Measurements from ENCODE around the gene TIGD7.

The TIGD7 gene

DNA sequence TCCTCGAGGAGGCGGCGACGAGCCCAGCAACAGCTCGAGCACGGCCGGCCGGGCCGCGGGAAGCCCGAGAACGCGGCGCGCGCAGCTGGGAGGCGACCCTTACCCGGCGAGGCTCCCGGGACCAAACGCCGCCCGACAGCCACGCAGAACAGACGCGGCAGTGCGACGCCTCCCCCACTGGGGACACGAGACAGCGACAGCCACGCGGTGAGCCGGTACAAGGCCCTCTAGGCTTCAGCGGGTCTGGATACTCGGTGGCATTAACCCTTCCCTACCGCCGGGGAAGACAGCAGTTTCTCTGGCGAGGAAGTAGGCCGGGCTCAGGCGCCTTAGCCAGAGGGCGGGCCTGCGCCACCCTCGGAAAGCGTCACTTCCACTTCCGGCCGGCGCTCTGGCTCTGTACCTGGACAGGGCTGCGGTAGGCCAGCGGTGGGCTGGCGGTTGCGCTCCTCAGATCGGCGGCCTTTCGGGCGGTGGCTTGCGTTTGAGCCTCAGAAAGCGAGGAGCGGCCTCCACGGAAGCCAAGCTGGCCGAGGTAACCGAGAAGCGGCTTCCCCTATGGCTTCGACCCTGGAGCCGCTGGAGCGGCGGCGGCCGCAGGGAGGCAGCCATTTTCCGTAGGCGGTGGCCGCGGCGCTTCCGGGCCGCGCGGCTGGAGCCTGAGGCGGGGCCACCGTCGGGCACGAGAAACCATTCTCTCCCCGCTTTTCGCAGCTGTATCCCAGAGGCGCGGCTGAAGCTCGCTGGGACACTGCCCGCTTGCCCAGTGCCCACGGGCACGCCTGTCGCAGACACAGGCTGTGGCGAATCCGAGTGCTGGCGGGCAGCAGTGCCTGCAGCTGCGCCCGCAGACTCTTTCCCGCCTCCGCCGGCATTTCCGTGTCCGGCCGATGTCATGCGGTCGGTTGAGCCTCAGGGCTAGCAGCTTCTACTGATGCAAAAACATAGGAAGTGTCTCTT lies at the start of gene TIGD7, which contains the start of gene ZNF75A:
TIGD7 (minus strand) TSS at position 322 of the 960 bp plus-strand sequence. CDS start 4,816 bp downstream, outside the sequence.
ZNF75A (plus strand) TSS at position 389 of the 960 bp plus-strand sequence. CDS start 2,932 bp downstream, outside the sequence.
- DNase-seq = peak; percentile 73 to 87

GRCh38 chr16:3349175-3349574 lies 43.9 kb upstream of the TIGD7 start:
- DNase-seq = no peak

DNA sequence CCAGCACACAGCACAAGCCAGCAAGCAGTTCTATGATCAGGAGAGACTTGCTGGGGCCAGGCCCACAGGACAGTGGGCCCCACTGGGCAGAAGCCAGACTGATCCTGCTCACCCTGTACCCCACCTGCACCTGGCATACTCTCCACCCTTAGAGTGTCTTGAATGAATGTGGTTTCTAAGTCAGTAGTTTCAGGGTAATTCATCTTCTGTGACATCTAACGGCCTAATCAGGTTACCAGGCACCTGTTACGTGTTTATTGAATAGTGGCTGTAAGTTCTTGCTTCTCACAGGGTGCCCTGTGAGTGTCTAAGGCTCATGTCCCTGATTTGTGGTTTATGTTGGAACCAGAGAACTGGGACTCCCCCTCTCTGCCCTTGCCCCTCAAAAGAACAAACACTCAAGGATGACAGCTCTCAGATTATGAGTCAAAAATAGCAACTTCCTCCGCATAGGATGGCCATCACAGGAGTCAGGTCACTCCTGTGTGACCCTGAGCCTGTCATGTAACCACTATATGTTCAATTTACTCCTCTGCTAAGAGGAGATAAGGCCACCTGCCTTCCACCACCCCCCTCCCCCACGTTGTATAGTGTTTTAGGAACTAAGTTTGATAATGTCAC lies 43.4 kb upstream of the TIGD7 start:
- DNase-seq = no peak

DNA sequence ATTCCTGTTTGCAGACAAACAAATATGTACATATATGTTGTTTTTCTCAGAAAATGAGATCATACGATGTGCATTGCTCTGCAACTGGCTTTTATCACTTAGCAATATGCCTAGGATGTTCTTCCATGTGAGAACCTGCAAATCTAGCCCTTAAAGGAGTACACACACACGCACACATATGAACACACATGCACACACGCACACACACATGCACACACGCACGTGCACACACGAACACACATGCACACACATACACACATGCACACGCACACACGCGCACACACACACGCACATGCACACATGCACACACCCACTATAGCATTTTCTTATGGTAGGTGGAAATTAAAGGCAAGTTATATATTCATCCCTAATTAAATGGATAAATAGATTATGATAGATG lies 42.4 kb upstream of the TIGD7 start:
- DNase-seq = no peak

DNA sequence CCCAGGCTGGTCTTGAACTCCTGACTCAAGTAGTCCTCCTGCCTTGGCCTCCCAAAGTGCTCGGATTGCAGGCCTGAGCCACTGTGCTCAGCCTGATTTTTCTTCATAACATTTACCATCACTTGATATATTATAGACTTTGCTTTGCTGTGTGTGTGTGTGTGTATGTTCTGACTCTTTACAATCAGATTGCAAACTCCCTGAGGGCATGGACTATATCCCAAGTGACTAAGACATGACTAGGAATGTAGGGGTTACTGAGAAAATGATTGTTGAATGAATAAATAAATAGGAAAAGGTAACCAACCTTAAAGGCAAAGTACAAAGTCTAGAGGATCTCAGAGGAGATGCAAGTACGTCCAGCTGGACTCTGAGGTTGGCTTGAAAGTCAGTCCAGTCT lies 40.8 kb upstream of the TIGD7 start:
- DNase-seq = no peak

DNA sequence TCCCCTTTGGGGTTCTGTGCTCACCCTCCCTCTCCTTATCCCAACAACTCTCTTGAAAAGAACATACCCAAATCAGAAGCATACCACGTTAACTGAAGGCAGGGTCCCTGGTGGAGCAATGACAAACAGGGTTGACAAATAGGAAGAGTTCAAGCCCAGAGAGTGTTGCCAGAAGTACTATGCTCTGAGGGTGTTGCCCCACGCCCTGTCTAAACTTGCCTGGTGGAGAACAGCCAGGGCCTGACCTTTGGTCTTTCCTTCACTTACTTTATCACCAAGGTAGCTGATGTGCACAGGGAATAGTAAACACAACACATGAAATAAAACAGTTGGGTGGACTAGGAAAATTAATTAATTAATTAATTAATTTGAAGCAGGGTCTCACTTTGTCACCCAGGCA lies 23.4 kb upstream of the TIGD7 start:
- no peak for DNase-seq

DNA sequence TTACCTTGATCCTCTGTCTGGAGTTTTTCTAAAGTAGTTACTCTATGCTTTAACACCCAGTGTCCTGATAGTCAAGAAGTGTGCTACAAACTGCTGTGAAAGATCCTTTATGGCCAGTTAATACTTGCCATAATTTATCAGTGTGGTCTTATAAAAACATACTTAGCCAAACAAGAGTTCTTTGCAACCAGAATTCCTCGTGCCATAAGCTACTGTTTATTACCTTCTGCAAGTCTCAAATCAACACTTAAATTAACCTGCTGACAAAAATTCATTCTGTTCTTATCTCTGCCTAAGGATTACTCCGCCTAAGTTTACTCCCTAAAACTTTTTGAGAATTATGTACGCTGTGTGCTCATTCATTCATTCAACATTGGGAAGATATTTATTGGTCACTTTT lies 22.9 kb upstream of the TIGD7 start:
- no peak for DNase-seq

DNA sequence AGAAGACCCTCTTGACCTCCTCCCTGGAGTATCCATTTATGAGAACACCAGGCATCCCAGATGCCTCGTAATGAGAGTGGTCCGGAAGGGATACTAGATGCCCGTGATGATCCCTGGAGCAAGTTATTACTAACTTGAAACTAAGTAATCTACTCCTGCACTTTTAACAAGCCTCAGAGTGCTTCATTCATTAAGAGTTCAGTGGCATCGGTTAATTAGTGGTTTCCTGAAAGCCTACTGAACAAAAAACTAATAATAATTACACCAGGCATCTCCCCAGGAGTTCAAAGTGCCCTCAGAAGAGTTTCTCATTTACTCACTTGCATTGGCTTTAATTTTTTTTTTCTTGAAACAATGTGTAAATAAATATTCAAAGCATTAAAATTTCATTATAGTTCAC lies 22.3 kb upstream of the TIGD7 start:
- no peak for DNase-seq

- no peak for DNase-seq
Observed at GRCh38 chr16:3321816-3322215, 16.6 kb upstream of the TIGD7 start.

- no peak for DNase-seq
Observed at GRCh38 chr16:3317315-3317999, 12.2 kb upstream of the TIGD7 start.

DNA sequence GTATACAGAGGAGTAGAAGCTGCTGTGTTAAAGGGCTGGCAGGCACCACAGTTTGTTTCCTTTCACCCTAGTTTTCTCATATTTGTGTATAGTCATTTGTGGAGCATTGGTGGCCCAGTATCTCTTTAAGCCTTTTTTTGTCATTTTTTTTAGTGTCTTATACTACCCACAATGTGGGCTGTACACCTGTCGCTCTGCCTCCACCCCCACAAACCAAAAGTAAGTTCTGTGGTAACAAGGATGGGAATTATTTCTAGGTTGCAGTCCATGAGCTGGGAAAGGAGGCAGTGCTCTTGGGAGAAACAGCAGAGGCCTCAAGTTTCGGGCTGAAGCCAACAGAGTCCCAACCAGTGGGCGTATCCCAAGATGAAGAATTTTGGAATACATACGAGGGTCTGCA lies 6.3 kb upstream of the TIGD7 start:
- DNase-seq = no peak

- no peak for DNase-seq
Observed at GRCh38 chr16:3306078-3306477, 848 bp upstream of the TIGD7 start.

DNA sequence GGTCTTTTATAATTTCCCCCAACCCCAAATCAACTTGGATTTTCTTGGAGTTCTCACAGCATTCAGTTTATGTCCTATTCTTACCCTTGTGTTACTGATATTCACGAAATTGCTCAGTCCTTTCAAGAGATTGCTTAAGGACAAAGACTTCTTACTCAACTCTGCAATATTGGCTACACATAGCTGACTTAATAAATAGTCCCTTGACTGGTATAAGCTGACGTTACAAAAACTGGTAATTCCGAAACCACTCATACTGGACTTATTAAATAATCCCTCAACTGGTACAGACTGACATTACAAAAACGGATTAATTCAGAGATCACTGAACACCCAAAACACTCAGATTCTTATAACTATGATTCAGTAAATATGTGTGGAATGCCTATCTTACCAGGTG lies 860 bp downstream of the TIGD7 start:
- DNase-seq = no peak

- no peak for DNase-seq
Observed at GRCh38 chr16:3295783-3296182, 9.4 kb downstream of the TIGD7 start.

- no peak for DNase-seq
Observed at GRCh38 chr16:3295209-3295608, 10.0 kb downstream of the TIGD7 start.

DNA sequence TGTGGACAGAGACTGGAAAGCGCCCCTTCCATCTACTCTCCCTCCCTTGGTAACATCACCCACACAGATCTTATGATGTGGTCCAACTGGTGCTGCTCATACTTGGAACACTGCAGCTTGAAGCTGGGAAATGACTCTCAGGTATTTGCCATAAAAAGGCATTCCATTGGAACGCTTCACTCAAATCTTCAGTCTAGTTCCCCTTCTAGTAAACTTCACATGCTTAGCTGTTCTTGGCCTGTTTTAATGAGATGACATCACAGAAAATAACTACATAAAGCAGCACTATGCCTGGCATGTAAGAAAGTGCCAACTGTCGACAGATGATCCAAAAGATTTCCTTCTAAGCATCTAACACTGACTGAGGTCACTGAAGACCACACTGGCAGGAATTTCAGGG lies 12.6 kb downstream of the TIGD7 start:
- no peak for DNase-seq

GRCh38 chr16:3289998-3290673 lies 15.1 kb downstream of the TIGD7 start:
- no peak for DNase-seq

GRCh38 chr16:3285131-3285530 lies 20.1 kb downstream of the TIGD7 start:
- DNase-seq = no peak

- no peak for DNase-seq
Observed at GRCh38 chr16:3283543-3284447, 21.4 kb downstream of the TIGD7 start.

GRCh38 chr16:3282730-3283542 lies 22.3 kb downstream of the TIGD7 start, which contains the start of gene ZNF263:
Gene ZNF263, plus strand, starts transcription at chr16:3283491. Its CDS starts 328 bp downstream, at chr16:3283819.
- DNase-seq = peak; percentile 89 to 91

All from cerebellar nuclear complex (tissue), 1 donor.